Right renal cortex interstitium (tissue), 3 donors: ENCODE data around the gene MAP3K5. TPM values are rescaled to one million over a fixed set of nuclear protein-coding genes. Genes with fewer than 3 reads are reported as not detected.

Experiments used
- DNase-seq, 3 donors: peaks; one replicate each; pipeline ENCODE4 v3.0.0-alpha.2; 2013; ENCODE audit warnings: low read depth in 3 of 3, low spot score in 2 of 3
- polyA plus RNA-seq, 3 donors: library from polyadenylated mRNA; unstranded; fragments of 120-200 nt; gene quantifications; one replicate each; pipeline ENCODE4 v1.2.1, GENCODE V29; 2013; ENCODE audit not compliant: insufficient read length in 3 of 3

MAP3K5 gene
- polyA plus RNA-seq, 3 donors, result 6.1 to 6.5 (median 6.2) TPM

GRCh38 chr6:136550045-136550329, 242.3 kb downstream of the MAP3K5 start:
- no peak for DNase-seq

- no peak for DNase-seq
Measured at GRCh38 chr6:136549300-136550044, 242.8 kb downstream of the MAP3K5 start.

DNA sequence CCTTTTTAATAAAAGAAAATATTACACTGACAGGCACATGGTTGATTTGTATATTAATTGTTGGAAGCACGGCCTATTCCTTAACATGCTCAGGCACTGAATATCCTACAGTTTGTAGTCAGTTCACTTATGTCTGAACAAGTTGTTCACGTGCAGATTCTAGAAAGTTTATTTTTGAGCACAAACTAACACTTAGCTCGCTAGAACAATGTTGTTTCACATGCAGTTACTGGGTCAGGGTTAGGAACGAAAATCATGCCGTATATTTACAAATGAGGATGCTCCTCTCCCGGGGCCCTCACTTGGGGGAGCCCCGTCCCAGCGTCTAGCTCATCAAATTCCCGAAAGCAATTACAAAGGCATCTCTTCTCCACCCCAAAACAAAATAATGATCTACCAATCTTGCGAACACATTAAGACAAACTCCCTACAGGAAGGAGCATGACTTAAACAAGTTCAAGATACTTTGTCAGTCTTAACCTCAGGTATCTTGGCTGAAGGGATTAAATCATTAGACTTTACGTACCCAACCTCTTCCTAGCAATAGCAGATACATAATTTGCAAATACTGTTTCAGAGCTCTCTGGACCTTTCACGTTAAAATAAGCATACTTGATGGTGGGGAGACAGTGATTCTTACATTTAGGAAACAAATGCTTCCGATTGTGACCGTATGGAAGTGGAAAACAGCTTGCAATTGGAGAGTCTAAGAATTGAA, 243.5 kb downstream of the MAP3K5 start:
- DNase-seq, result no peak

GRCh38 chr6:136547871-136548270, 244.4 kb downstream of the MAP3K5 start:
- DNase-seq, result no peak

- DNase-seq, result no peak
Measured at GRCh38 chr6:136547336-136547735, 244.9 kb downstream of the MAP3K5 start.

GRCh38 chr6:136546331-136546730, 245.9 kb downstream of the MAP3K5 start:
- DNase-seq, result no peak

- DNase-seq, result no peak
Measured at GRCh38 chr6:136544326-136544725, 248.0 kb downstream of the MAP3K5 start.

DNA sequence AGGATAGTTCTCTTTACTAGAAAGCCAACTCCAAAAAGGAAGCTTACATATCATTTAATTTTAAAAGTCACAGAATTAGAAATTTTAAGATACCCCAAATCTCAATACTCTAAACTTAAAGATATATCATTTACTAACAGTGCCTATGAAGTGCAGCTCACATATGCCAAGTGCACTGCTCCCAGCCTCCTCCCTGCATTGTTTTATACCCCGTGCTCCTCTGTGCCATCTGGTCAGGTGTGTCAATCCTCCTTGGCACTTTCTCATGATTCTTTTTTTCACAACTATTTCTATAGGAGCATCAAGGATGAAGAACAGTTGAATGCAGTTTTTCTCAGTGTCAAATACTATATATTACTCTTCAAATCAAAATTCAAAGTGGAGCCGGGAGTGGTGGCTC, 250.9 kb downstream of the MAP3K5 start:
- no peak for DNase-seq

- DNase-seq, result no peak
Measured at GRCh38 chr6:136539967-136540652, 252.2 kb downstream of the MAP3K5 start.

- no peak for DNase-seq
Measured at GRCh38 chr6:136538836-136539235, 253.4 kb downstream of the MAP3K5 start.

DNA sequence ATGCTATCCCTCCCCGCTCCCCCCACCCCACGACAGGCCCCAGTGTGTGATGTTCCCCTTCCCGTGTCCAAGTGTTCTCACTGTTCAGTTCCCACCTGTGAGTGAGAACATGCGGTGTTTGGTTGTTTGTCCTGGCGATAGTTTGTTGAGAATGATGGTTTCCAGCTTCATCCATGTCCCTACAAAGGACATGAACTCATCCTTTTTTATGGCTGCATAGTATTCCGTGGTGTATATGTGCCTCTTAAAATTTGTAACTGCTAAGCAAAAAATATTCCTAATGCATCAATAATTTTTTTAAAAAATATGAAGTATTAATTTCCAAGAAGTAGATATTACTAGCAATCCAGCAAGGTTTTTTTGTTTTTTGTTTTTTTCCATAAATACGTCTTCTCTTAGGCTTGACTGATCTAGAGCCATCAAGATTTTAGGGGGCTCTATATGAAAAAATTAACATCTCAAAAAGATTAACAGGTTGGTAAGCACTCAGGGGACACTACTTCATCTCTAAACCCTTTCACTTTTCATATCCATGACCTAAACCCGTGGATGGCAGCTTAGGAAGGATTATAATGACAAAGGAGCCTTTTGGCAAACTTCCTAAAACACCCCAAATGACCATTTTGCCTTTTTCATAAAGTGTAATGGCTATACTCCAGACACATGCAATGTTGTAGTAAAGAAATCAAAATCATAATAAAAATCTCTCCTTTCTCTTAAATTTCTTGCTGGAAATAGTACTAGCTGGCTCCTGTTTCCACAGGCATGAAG, 256.2 kb downstream of the MAP3K5 start:
- no peak for DNase-seq

GRCh38 chr6:136535017-136535765, 257.1 kb downstream of the MAP3K5 start:
- DNase-seq, result no peak

- no peak for DNase-seq
Measured at GRCh38 chr6:136534268-136534667, 258.0 kb downstream of the MAP3K5 start.

- DNase-seq, result no peak
Measured at GRCh38 chr6:136533487-136533886, 258.8 kb downstream of the MAP3K5 start.

DNA sequence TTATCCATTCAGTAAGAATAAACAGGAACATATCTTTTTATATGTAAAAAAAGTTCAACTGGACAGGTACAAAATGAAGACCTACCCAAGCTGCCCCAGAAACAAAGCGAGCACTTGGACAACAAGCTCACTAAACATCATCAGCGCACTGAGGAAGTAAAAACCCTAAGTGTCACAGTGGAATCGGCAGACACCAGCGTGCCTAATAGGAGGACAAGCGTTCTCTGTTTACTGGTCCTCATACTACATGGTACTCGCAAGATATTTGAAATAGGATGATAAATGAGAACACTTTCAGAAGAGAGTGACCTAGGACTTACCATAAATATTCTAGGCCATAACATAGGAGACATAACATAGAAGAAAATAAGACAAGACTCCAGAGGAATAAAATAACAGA, 260.2 kb downstream of the MAP3K5 start:
- no peak for DNase-seq

- DNase-seq, result no peak
Measured at GRCh38 chr6:136529710-136530109, 262.6 kb downstream of the MAP3K5 start.

GRCh38 chr6:136528477-136528876, 263.8 kb downstream of the MAP3K5 start:
- no peak for DNase-seq

DNA sequence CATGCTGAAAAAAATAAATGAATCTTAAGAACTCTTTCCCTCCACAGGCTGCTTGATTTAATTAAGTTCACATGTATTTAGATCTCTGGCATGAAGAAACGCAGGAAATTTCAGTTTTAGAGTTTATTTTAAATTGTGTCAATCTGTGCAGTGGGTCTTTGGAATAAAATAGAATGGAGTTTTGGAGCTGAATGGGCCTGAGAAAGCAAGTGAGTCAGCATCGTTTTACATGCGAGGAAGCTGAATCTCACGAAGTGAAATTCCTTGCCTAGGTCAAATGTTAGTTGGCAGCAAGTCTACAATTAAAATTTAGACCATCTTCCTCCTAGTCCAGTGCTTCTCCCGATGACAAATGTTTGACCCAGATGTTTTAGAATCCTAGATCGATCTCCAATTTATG, 264.4 kb downstream of the MAP3K5 start:
- no peak for DNase-seq

- no peak for DNase-seq
Measured at GRCh38 chr6:136526937-136527336, 265.3 kb downstream of the MAP3K5 start.

DNA sequence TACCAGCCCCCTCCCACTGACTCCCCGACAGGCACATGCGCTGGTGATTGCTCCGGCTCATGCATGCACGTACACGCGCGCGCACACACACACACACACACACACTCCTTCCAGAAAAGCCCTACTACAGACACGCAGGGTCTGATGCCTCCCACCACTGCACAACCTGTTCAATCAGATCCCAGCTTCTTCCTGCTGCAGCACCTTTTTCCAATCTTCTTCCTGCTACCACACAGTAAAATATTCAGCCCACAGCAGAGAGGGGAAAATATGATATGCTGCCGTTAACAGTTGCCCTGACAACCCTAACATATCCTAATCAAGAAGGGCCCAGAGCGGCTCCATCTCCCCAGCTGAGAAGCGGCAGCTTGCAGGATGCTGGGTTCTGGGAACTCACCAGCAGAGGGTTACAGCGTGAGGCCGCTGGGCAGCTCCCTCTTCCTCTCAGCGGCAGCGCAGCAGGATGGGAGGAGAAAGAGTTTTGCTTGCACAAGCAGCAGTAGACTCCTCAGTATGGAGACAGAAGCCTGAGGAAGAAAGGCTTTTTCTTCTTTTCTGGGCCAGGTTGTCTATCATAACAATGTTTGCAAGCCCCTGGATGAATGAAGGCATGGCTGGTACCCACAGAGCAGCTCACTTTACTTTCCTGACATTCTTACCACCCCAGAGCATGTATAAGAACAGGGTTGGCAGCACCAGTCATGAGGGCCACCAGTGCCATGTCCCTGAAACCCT, 265.9 kb downstream of the MAP3K5 start:
- DNase-seq, result no peak
